Hepatocyte (in vitro differentiated cells): ENCODE data around the gene SLBP. TPM values are rescaled to one million over a fixed set of nuclear protein-coding genes. Genes with fewer than 3 reads are reported as not detected.

Experiments used
- DNase-seq: peaks from one replicate; pipeline ENCODE4 v3.0.0-alpha.2; 2016; ENCODE audit warnings: low spot score
- H2AFZ ChIP-seq: fragments of 200-600 bp; sonication (generic); 2 replicates; pipeline ENCODE4 v1.6.0; 2016; ENCODE audit warnings: antibody characterized with exemption, mild to moderate bottlenecking
- H3K27ac ChIP-seq: fragments of 200-600 bp; sonication (generic); 2 replicates; pipeline ENCODE4 v1.5.1; 2016; ENCODE audit warnings: mild to moderate bottlenecking
- H3K27me3 ChIP-seq: fragments of 200-600 bp; sonication (generic); 2 replicates; pipeline ENCODE4 v1.6.1; 2016
- H3K36me3 ChIP-seq: fragments of 200-600 bp; sonication (generic); replicated peaks from 2 replicates; pipeline ENCODE4 v1.5.1; 2016; ENCODE audit warnings: low read depth; ENCODE audit not compliant: insufficient read depth
- H3K4me1 ChIP-seq: fragments of 200-600 bp; sonication (generic); 2 replicates; pipeline ENCODE4 v1.5.1; 2016; ENCODE audit warnings: mild to moderate bottlenecking, moderate library complexity; ENCODE audit not compliant: insufficient read depth
- H3K4me2 ChIP-seq: fragments of 200-600 bp; sonication (generic); 2 replicates; pipeline ENCODE4 v1.6.0; 2016
- H3K4me3 ChIP-seq: fragments of 200-600 bp; sonication (generic); 2 replicates; pipeline ENCODE4 v1.5.1; 2016; ENCODE audit warnings: mild to moderate bottlenecking
- H3K79me2 ChIP-seq: fragments of 200-600 bp; sonication (generic); 2 replicates; pipeline ENCODE4 v1.6.0; 2017; ENCODE audit warnings: mild to moderate bottlenecking
- H3K9me2 ChIP-seq: fragments of 200-600 bp; sonication (generic); replicated peaks from 2 replicates; pipeline ENCODE4 v1.6.0; 2017; ENCODE audit warnings: mild to moderate bottlenecking; ENCODE audit not compliant: insufficient read depth
- H3K9me3 ChIP-seq: fragments of 200-600 bp; sonication (generic); 2 replicates; pipeline ENCODE4 v1.5.1; 2016; ENCODE audit warnings: low read depth, mild to moderate bottlenecking
- H4K20me1 ChIP-seq: fragments of 200-600 bp; sonication (generic); 2 replicates; pipeline ENCODE4 v1.6.0; 2016; ENCODE audit warnings: mild to moderate bottlenecking; ENCODE audit not compliant: insufficient read depth, poor library complexity, severe bottlenecking
- CTCF ChIP-seq: fragments of 200-600 bp; sonication (generic); IDR thresholded peaks from 2 replicates; pipeline ENCODE4 v1.5.1; 2016; ENCODE audit warnings: antibody characterized with exemption, mild to moderate bottlenecking; ENCODE audit not compliant: poor library complexity
- EZH2 ChIP-seq: fragments of 200-600 bp; sonication (generic); IDR thresholded peaks from 2 replicates; pipeline ENCODE4 v1.6.1; 2016; ENCODE audit warnings: antibody characterized with exemption, mild to moderate bottlenecking, borderline replicate concordance
- EZH2phosphoT487 ChIP-seq: fragments of 200-600 bp; sonication (generic); IDR thresholded peaks from one replicate; pipeline ENCODE4 v1.6.1; 2018; ENCODE audit warnings: antibody characterized with exemption, mild to moderate bottlenecking, low read depth, moderate library complexity; ENCODE audit not compliant: unreplicated experiment, severe bottlenecking
- WGBS: methylation state at CpG from one replicate; pipeline ENCODE4 v1.1.6; 2016; ENCODE audit warnings: low lambda C conversion rate; ENCODE audit errors: missing lambda C conversion rate; 5-methylcytosine and 5-hydroxymethylcytosine counted together
- polyA plus RNA-seq: library from polyadenylated mRNA; unstranded; fragments of >200 nt; fragmentation: Nextera tagmentation; extraction: Ambion mirVana; gene quantifications from 2 replicates; pipeline ENCODE4 v1.2.1, GENCODE V29; 2016
- total RNA-seq: library from RNA; depleted of rRNA; stranded (reverse); fragments of >200 nt; gene quantifications from 2 replicates; pipeline ENCODE4 v1.2.3, GENCODE V29; 2014

SLBP gene
- total RNA-seq = 48.2 and 82.5 TPM in 2 replicates
- polyA plus RNA-seq = 81.8 and 84.0 TPM in 2 replicates

- Histone ChIP-seq H2AFZ (peak within 1 kb of the TSS; percentile 94), H3K79me2 (peaks cover 71% of the 10 kb centered on the region)
Measured at GRCh38 chr4:1712216-1713002, at the start of gene SLBP. SLBP (minus strand) TSS chr4:1712319; CDS start chr4:1712188, 131 bp downstream.

GRCh38 chr4:1761130-1761689 is 49.1 kb upstream of the SLBP start:
- Histone ChIP-seq H3K4me1 (peaks cover 24% of the 10 kb centered on the region), H3K27ac (no peak overlapping the region), H4K20me1 (no peaks in the 10 kb centered on the region), H3K27me3 (no peaks in the 10 kb centered on the region), H3K4me2 (no peak overlapping the region), H3K79me2 (no peaks in the 10 kb centered on the region), H3K9me2 (no peaks in the 10 kb centered on the region), H3K4me3 (no peak overlapping the region), H3K9me3 (no peaks in the 10 kb centered on the region), H3K36me3 (no peaks in the 10 kb centered on the region), H2AFZ (no peak overlapping the region)
- no peak for DNase-seq
- 81% methylated on average over 4 of the region's 32 CpGs for WGBS
- TF ChIP-seq EZH2phosphoT487 (no peak), CTCF (no peak), EZH2 (no peak)

More at GRCh38 chr4:1712216-1713002, at the start of gene SLBP:
- peak within 1 kb of the TSS; percentile 79 for H3K4me3 ChIP-seq
- no peaks in the 10 kb centered on the region for H3K9me3 ChIP-seq
- H3K27ac ChIP-seq = peak within 1 kb of the TSS; percentile 100
- H3K9me2 ChIP-seq = no peaks in the 10 kb centered on the region
- peaks cover 21% of the 10 kb centered on the region for H4K20me1 ChIP-seq
- DNase-seq = peak; percentile 97
- peak within 1 kb of the TSS; percentile 95 for H3K4me2 ChIP-seq
- no peaks in the 10 kb centered on the region for H3K36me3 ChIP-seq
- under 1% methylated on average over 63 of the region's 98 CpGs for WGBS
- TF ChIP-seq CTCF (no peak), EZH2 (no peak), EZH2phosphoT487 (no peak)
- H3K27me3 ChIP-seq = no peaks in the 10 kb centered on the region
- peaks cover 27% of the 10 kb centered on the region for H3K4me1 ChIP-seq

GRCh38 chr4:1760521-1761071 is 48.5 kb upstream of the SLBP start:
- peaks cover 20% of the 10 kb centered on the region for H3K4me1 ChIP-seq
- no peaks in the 10 kb centered on the region for H4K20me1 ChIP-seq
- H3K9me2 ChIP-seq = no peaks in the 10 kb centered on the region
- no peak for TF ChIP-seq EZH2
- TF ChIP-seq CTCF = no peak
- no peak for TF ChIP-seq EZH2phosphoT487
- H3K9me3 ChIP-seq = no peaks in the 10 kb centered on the region
- H2AFZ ChIP-seq = no peak overlapping the region
- DNase-seq = no peak
- 53% methylated on average over 3 of the region's 25 CpGs for WGBS
- H3K4me2 ChIP-seq = no peak overlapping the region
- H3K4me3 ChIP-seq = no peak overlapping the region
- H3K27me3 ChIP-seq = no peaks in the 10 kb centered on the region
- no peaks in the 10 kb centered on the region for H3K79me2 ChIP-seq
- H3K27ac ChIP-seq = no peak overlapping the region
- H3K36me3 ChIP-seq = no peaks in the 10 kb centered on the region
